ENCODE results near the gene DNAAF9.

DNAAF9 gene

DNA sequence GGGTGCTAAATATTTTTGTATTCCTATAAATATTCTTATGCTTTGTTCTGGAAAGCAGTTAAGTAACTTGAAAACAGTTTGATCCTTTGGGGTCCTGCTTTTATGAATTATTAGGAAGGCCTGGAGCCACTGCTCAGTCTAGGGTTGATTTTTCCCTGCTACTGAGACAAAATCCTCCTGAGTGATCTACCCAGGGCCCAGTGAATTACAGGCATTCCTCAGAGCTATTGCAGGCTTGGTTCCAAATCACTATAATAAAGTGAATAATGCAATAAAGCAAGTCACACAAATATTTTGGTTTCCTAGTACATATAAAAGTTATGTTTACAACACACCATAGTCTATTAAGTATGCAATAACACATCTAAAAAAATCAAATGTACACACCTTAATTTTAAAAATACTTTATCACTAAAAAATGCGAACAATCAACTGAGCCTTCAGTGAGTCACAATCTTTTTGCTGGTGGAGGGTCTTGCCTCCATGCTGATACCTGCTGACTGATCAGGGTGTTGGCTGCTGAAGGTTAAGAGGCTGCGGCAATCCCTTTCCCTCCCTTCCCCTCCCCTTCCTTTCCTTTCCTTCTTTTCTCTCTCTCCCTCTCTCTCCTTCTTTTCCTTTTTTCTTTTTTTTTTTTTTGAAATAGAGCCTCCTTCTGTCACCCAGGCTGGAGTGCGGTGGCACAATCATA lies 43.0 kb downstream of the DNAAF9 start:
- DNase-seq = no peak

GRCh38 chr20:3360752-3361151 lies 46.7 kb downstream of the DNAAF9 start:
- DNase-seq = no peak

GRCh38 chr20:3358676-3359340 lies 48.7 kb downstream of the DNAAF9 start:
- no peak for DNase-seq
